Lower leg skin (tissue), 3 donors: ENCODE results near the gene ABHD16A.

Experiments
- CTCF ChIP-seq, 3 donors: fragments of 450-650 bp; IDR thresholded peaks; one replicate each; pipeline ENCODE4 v1.5.1; 2016; ENCODE audit warnings: antibody characterized with exemption in 3 of 3, mild to moderate bottlenecking in 3 of 3, moderate library complexity in 2 of 3
- POLR2A ChIP-seq, 2 donors: fragments of 450-650 bp; IDR thresholded peaks; one replicate each; pipeline ENCODE4 v1.6.1; 2016 to 2017; ENCODE audit warnings: antibody characterized with exemption in 2 of 2, mild to moderate bottlenecking in 1 of 2, moderate library complexity in 1 of 2

- TF ChIP-seq CTCF (IDR thresholded peaks at IDR 0.05): no peak
- TF ChIP-seq POLR2A (IDR thresholded peaks at IDR 0.05): no peak
Measured at GRCh38 chr6:31662124-31662723, 40.9 kb downstream of the ABHD16A start.
